ENCODE data around the gene TRMT112.

Gene TRMT112

DNA sequence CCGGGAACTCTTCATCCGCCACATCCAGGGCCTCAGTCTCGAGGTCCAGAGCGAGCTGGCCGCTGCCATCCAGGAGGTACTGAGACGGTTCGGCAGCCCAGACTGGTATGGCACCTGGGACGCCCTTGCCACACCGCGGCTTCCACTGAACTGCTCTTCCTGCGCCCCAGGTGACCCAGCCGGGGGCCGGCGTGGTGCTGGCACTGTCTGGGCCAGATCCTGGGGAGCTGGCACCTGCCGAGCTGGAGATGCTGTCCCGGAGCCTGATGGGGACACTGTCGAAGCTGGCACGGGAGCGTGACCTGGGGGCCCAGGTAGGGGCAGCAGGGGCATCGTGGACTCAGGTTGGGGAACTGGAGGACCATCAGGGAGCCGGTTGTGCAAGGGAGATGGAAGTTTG is 24.1 kb upstream of the TRMT112 start:
- TF ChIP-seq REST (IDR thresholded peaks at IDR 0.05; ENCODE audit: insufficient read depth in 1 of 2, low read depth in 2 of 2, low read length in 2 of 2) (no peak), SIN3A (IDR thresholded peaks at IDR 0.05; ENCODE audit: borderline replicate concordance, insufficient read depth, low read length) (no peak), TAF1 (IDR thresholded peaks at IDR 0.05; ENCODE audit: borderline replicate concordance, insufficient read depth, low read length) (no peak), POLR2AphosphoS5 (IDR thresholded peaks at IDR 0.05; ENCODE audit: low read depth, low read length) (no peak), FOXP2 (optimal IDR thresholded peaks at IDR 0.05; ENCODE audit: borderline replicate concordance, extremely low read depth, extremely low read length, insufficient read depth) (no peak)

GRCh38 chr11:64340671-64341335 is 23.4 kb upstream of the TRMT112 start:
- TF ChIP-seq POLR2AphosphoS5 (IDR thresholded peaks at IDR 0.05; ENCODE audit: low read depth, low read length) = no peak
- no peak for TF ChIP-seq FOXP2 (optimal IDR thresholded peaks at IDR 0.05; ENCODE audit: borderline replicate concordance, extremely low read depth, extremely low read length, insufficient read depth)
- no peak for TF ChIP-seq SIN3A (IDR thresholded peaks at IDR 0.05; ENCODE audit: borderline replicate concordance, insufficient read depth, low read length)
- TF ChIP-seq TAF1 (IDR thresholded peaks at IDR 0.05; ENCODE audit: borderline replicate concordance, insufficient read depth, low read length) = no peak
- TF ChIP-seq REST (IDR thresholded peaks at IDR 0.05; ENCODE audit: insufficient read depth in 1 of 2, low read depth in 2 of 2, low read length in 2 of 2) = no peak

- TF ChIP-seq TAF1 (IDR thresholded peaks at IDR 0.05; ENCODE audit: borderline replicate concordance, insufficient read depth, low read length) (no peak), POLR2AphosphoS5 (IDR thresholded peaks at IDR 0.05; ENCODE audit: low read depth, low read length) (no peak), FOXP2 (optimal IDR thresholded peaks at IDR 0.05; ENCODE audit: borderline replicate concordance, extremely low read depth, extremely low read length, insufficient read depth) (no peak), REST (IDR thresholded peaks at IDR 0.05; ENCODE audit: insufficient read depth in 1 of 2, low read depth in 2 of 2, low read length in 2 of 2) (no peak), SIN3A (IDR thresholded peaks at IDR 0.05; ENCODE audit: borderline replicate concordance, insufficient read depth, low read length) (no peak)
Measured at GRCh38 chr11:64339754-64340408, 22.5 kb upstream of the TRMT112 start, which contains the start of gene CCDC88B. Gene CCDC88B, plus strand, starts transcription at chr11:64340204. Its CDS starts 63 bp downstream, at chr11:64340267.

GRCh38 chr11:64339286-64339685 is 21.9 kb upstream of the TRMT112 start:
- TF ChIP-seq TAF1 (IDR thresholded peaks at IDR 0.05; ENCODE audit: borderline replicate concordance, insufficient read depth, low read length) (no peak), POLR2AphosphoS5 (IDR thresholded peaks at IDR 0.05; ENCODE audit: low read depth, low read length) (no peak), REST (IDR thresholded peaks at IDR 0.05; ENCODE audit: insufficient read depth in 1 of 2, low read depth in 2 of 2, low read length in 2 of 2) (no peak), SIN3A (IDR thresholded peaks at IDR 0.05; ENCODE audit: borderline replicate concordance, insufficient read depth, low read length) (no peak), FOXP2 (optimal IDR thresholded peaks at IDR 0.05; ENCODE audit: borderline replicate concordance, extremely low read depth, extremely low read length, insufficient read depth) (no peak)

All from PFSK-1 (cell line).